T-helper 1 cell treated with Interleukin-12 subunit alpha and Interleukin-12 subunit beta and Interleukin-4 antibody, amounts not matched to agents 30 μg/mL and 1 μg/mL, for 36 hours (primary cell): ENCODE results near the gene COL28A1.

Experiments
- H3K27ac Mint-ChIP-seq: one replicate; pipeline ENCODE4 v1.8.0; 2021; ENCODE audit warnings: mild to moderate bottlenecking, mixed read lengths
- H3K27me3 Mint-ChIP-seq: one replicate; pipeline ENCODE4 v1.8.0; 2021; ENCODE audit warnings: low read depth, mixed read lengths
- H3K36me3 Mint-ChIP-seq: one replicate; pipeline ENCODE4 v1.8.0; 2021; ENCODE audit warnings: low read depth, mixed read lengths
- H3K4me1 Mint-ChIP-seq: one replicate; pipeline ENCODE4 v1.8.0; 2021; ENCODE audit warnings: low read depth, mixed read lengths
- H3K4me3 Mint-ChIP-seq: one replicate; pipeline ENCODE4 v1.8.0; 2021; ENCODE audit warnings: mild to moderate bottlenecking, moderate library complexity, mixed read lengths
- H3K9me3 Mint-ChIP-seq: one replicate; pipeline ENCODE4 v1.8.0; 2021; ENCODE audit warnings: mixed read lengths

COL28A1 gene

DNA sequence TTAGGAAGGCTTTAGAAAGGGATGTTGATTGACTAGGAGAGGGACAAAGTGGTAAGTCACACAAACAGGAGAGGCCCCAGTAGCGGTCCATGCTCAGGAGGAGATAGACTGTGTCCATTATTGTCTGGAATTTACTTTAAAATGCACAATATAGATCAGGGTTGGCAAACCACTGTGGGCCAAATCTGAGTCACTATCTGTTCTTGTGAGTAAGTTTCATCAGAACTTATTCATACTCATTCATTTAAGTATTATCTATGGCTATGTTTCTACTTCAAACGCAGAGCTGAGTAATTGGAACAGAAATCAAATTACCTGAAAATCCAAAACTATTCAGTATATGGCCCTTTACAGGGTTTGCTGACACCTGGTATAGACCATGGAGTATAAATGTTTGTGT, 166.5 kb downstream of the COL28A1 start:
- H3K36me3 Mint-ChIP-seq = no peaks in the 10 kb centered on the region
- H3K4me3 Mint-ChIP-seq = no peak overlapping the region
- H3K4me1 Mint-ChIP-seq = no peaks in the 10 kb centered on the region
- no peak overlapping the region for H3K27ac Mint-ChIP-seq
- no peaks in the 10 kb centered on the region for H3K27me3 Mint-ChIP-seq
- no peaks in the 10 kb centered on the region for H3K9me3 Mint-ChIP-seq

DNA sequence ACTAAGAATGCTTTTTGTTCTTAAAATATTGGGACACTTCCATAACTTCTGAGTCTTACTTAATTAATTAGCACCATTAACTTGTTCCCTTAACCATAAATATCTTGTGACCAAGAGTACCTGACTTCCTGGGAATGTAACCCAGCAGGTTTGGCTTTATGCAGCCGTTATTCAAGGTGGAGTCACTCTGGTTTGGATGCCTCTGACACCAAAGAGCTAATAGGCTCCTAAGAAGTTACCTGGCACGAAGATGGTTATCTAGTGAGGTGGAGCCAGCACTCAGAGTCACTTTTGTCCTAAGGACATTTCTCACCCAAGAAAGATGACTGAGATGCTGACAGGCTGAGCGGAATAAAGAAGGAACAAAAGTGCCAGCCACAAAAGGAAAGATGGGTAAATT, 181.0 kb downstream of the COL28A1 start:
- Mint-ChIP-seq H3K4me1 (no peaks in the 10 kb centered on the region), H3K27me3 (peaks cover 5% of the 10 kb centered on the region), H3K4me3 (no peak overlapping the region), H3K27ac (no peak overlapping the region), H3K36me3 (no peaks in the 10 kb centered on the region), H3K9me3 (no peaks in the 10 kb centered on the region)

DNA sequence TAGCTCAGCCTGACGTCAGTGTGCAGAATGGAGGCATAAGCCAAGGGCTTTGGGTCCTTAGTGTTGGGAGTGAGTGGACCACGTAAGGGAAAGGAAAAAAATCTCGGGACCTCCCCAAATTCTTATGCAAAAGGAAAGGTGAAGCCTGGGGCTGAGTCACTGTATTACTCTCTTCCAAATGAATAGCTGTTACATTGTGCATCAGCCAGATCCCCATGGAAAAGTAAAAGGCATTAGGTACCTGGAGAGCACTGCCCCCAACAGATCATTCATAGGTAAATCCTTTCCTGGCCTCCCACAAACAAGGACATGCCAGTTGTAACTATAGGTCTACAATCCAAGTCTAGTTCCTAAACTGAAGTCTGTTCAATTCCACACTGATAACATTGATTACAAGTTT, 182.8 kb downstream of the COL28A1 start:
- peaks cover 5% of the 10 kb centered on the region for H3K27me3 Mint-ChIP-seq

DNA sequence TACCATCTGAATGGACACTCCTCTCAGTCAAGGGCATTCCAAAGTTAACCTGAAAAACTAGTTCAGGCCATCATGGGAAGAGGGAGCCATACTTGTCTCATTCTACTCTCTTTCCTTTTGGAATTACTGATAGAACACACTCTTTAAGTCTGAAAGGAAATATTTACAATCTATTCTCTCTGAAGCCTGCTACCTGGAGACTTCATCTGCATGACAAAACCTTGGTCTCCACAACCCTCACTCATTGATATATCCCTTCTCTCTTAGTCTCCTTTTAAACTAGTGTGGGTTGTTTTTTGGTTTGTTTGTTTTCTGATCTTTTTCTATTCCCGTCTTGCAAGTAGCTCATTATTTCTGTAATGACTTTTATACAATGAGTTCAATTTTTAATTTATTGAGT, 183.8 kb downstream of the COL28A1 start:
- H3K9me3 Mint-ChIP-seq = no peaks in the 10 kb centered on the region
- H3K4me3 Mint-ChIP-seq = no peak overlapping the region

More for the DNA sequence above, 182.8 kb downstream of the COL28A1 start:
- Mint-ChIP-seq H3K4me1 (no peaks in the 10 kb centered on the region), H3K9me3 (no peaks in the 10 kb centered on the region), H3K27ac (no peak overlapping the region), H3K4me3 (no peak overlapping the region), H3K36me3 (no peaks in the 10 kb centered on the region)

DNA sequence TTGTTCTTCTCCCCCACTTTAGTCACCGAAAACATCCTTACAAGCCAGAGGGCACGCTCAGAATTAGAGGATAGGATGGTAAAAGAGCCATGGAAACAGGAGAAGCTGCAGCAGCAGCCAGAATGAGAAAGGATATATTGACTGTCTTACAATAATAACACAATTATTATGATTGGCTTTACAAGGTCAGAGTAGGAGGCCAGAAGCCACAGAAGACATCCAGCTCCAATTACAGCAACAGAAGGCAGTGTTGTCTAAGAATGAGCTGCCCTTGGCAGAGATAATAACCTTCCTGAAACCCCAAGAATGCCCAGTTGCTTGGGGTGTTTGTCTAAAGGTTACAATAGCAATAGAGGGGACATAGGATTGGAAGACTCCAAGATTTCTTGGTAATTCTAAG, 184.5 kb downstream of the COL28A1 start:
- no peak overlapping the region for H3K4me3 Mint-ChIP-seq
- H3K4me1 Mint-ChIP-seq = no peaks in the 10 kb centered on the region
- H3K27me3 Mint-ChIP-seq = peaks cover 5% of the 10 kb centered on the region
- H3K36me3 Mint-ChIP-seq = no peaks in the 10 kb centered on the region
- no peak overlapping the region for H3K27ac Mint-ChIP-seq
- no peaks in the 10 kb centered on the region for H3K9me3 Mint-ChIP-seq

More for the DNA sequence above, 183.8 kb downstream of the COL28A1 start:
- H3K36me3 Mint-ChIP-seq = no peaks in the 10 kb centered on the region
- no peaks in the 10 kb centered on the region for H3K4me1 Mint-ChIP-seq
- peaks cover 5% of the 10 kb centered on the region for H3K27me3 Mint-ChIP-seq
- H3K27ac Mint-ChIP-seq = no peak overlapping the region

DNA sequence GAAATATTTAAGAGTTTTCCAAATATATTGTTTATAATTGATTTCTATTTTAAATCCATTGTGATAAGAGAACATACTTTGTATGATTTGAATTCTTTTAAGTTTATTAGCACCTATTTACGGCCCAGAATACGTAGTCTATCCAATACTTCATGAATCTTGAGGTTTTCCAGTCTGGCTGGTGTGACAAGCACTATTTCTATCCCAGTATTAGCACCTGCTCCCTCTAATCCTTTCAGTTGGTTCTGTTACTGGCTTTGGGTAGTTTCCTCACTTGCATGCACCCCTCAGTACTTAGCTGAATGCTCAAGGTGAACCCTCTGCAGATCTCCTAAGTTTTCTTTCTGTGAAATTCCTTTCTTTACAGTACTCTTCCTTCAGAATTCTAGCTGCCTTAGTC, 186.5 kb downstream of the COL28A1 start:
- Mint-ChIP-seq H3K4me3 (no peak overlapping the region), H3K36me3 (no peaks in the 10 kb centered on the region), H3K9me3 (no peaks in the 10 kb centered on the region), H3K4me1 (no peaks in the 10 kb centered on the region), H3K27ac (no peak overlapping the region), H3K27me3 (peaks cover 13% of the 10 kb centered on the region)

DNA sequence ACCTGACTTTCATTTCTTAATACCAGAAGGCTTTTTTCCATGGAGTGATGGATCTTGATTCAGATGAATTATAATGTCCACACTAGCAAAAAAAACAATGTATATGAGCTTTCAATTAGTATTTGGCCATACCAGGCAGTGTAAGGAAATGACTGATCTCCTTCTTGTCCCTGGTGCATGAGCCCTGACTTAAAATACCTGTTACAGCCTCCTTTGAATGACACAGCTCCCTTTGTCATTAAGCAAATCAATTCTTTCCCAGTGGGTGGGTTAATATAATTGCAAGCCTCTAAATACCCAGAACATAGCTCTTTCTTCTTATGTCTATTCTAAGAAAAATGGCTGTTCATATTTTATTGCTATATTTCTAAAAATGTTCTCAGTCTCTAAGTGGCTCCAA, 188.6 kb downstream of the COL28A1 start:
- Mint-ChIP-seq H3K4me1 (no peaks in the 10 kb centered on the region), H3K9me3 (no peaks in the 10 kb centered on the region), H3K27ac (no peak overlapping the region), H3K4me3 (no peak overlapping the region), H3K36me3 (no peaks in the 10 kb centered on the region), H3K27me3 (peaks cover 24% of the 10 kb centered on the region)

DNA sequence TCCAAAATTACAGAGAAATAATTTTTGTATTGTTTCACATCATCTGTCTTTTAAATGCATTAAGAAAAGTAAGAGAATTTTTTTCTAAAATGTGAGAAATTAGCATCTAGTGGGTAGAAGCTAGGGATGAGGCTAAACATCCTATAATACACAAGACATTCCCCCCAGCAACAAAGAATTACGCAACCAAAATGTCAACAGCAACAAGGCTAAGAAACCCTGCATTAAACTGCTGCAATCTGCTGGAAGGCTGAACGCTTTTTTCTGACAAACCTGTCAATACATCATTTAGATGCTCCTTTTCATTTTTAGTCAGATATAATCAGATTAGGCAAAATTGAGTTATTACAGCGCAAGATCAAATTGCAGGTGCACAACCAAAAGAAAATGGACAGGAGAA, 191.1 kb downstream of the COL28A1 start:
- no peaks in the 10 kb centered on the region for H3K9me3 Mint-ChIP-seq
- H3K27ac Mint-ChIP-seq = no peak overlapping the region
- H3K4me1 Mint-ChIP-seq = no peaks in the 10 kb centered on the region
- H3K36me3 Mint-ChIP-seq = no peaks in the 10 kb centered on the region
- peaks cover 21% of the 10 kb centered on the region for H3K27me3 Mint-ChIP-seq
- H3K4me3 Mint-ChIP-seq = no peak overlapping the region

DNA sequence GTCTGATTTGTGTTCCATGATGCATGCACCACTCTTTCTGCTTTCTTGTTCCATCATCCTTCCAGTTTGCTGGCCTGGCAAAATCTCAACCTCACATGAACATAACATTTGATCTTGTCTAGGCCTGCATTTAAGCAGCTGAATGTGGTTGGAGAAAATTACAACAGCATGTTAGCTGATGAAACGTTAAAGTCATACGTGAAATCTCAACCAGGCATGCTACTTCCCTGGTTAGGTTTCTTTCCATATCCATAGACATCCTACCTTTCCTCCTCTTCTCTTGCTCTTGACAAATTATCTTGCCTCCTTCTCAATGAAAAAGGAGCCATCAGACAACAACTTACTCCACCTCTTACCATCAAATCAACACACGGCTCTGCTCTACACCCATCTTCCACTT, 199.8 kb downstream of the COL28A1 start:
- no peaks in the 10 kb centered on the region for H3K4me1 Mint-ChIP-seq
- H3K36me3 Mint-ChIP-seq = no peaks in the 10 kb centered on the region

DNA sequence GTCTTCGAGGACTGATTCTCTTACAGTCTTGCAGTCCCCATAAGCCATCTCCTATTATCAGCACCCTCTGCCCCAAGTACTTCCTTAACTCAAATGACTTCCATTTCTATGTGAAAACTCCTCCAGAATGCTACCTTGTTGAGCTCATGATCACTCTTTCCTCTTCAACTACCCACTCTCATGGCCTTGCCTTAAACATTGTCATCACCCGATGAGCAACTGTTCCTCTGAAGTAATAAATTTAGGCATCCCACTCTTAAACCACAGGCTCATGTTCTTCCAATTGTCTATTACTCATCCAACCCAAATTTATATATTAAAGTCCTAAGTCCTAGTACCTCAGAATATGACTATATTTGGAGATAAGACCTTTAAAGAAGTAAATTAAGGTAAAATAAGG, 200.5 kb downstream of the COL28A1 start:
- no peaks in the 10 kb centered on the region for H3K36me3 Mint-ChIP-seq
- H3K4me3 Mint-ChIP-seq = no peak overlapping the region
- no peaks in the 10 kb centered on the region for H3K4me1 Mint-ChIP-seq
- peaks cover 10% of the 10 kb centered on the region for H3K27me3 Mint-ChIP-seq
- H3K9me3 Mint-ChIP-seq = peaks cover 3% of the 10 kb centered on the region
- H3K27ac Mint-ChIP-seq = no peak overlapping the region

More for the DNA sequence above, 199.8 kb downstream of the COL28A1 start:
- H3K4me3 Mint-ChIP-seq = no peak overlapping the region
- H3K27ac Mint-ChIP-seq = no peak overlapping the region
- peaks cover 5% of the 10 kb centered on the region for H3K27me3 Mint-ChIP-seq
- peaks cover 3% of the 10 kb centered on the region for H3K9me3 Mint-ChIP-seq

DNA sequence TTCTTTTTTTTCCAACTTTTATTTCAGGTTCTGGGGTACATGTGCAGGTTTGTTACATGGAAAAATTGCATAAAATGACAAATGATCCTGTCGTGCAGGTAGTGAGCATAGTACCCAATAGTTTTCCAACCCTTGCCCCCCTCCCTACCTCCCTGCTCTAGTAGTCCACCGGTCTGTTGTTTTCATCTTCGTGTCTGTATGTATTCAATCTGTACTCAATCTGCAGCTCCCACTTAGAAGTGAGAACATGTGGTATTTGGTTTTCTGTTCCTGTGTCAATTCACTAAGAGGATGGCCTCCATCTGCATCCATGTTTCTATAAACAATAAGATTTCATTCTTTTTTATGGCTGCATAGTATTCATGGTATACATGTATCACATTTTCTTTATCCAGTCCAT, 202.1 kb downstream of the COL28A1 start:
- Mint-ChIP-seq H3K36me3 (no peaks in the 10 kb centered on the region), H3K27me3 (peaks cover 10% of the 10 kb centered on the region), H3K27ac (no peak overlapping the region), H3K9me3 (peaks cover 3% of the 10 kb centered on the region), H3K4me3 (no peak overlapping the region), H3K4me1 (no peaks in the 10 kb centered on the region)

DNA sequence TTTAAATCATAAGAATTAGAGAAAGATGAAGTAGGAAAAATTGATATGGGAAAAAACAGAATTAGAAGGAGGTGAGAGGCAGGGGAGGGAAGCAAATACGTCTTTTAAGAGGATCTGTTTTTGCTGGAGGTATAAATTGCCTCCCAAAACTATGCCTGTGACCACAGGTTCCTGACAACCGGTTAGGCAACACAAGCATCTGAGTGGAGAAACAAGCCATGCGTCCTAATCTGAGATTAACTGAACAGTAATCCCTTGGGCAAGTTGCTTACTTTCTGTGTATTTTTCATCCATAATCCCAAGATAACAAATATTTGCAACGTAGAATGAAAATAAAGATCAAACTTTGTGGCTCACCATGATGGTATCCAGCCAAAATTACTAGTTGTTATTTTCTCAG, 204.2 kb downstream of the COL28A1 start:
- Mint-ChIP-seq H3K9me3 (peaks cover 3% of the 10 kb centered on the region), H3K36me3 (no peaks in the 10 kb centered on the region), H3K4me1 (no peaks in the 10 kb centered on the region), H3K27me3 (peaks cover 5% of the 10 kb centered on the region), H3K27ac (no peak overlapping the region), H3K4me3 (no peak overlapping the region)

DNA sequence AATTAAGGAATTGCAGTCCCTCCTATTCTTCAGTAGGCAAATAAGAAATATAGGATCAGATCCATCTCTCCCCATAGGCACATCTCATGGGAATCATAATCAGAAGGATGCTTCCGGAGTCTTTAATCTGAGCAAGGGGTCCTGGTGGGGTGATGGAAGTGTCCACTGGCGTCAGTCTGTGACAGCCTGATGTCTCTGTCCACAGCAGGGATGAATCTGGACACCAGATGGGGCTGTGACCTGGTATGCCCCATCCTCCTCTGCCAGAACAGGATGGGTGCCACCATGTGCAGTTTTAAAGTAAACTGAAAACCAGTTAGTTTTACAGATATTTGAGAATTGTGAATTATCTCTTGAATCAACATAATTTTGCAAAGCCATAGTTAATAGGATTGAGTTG, 204.7 kb downstream of the COL28A1 start:
- Mint-ChIP-seq H3K4me3 (no peak overlapping the region), H3K36me3 (no peaks in the 10 kb centered on the region), H3K9me3 (peaks cover 3% of the 10 kb centered on the region), H3K27ac (no peak overlapping the region), H3K4me1 (no peaks in the 10 kb centered on the region), H3K27me3 (peaks cover 5% of the 10 kb centered on the region)

DNA sequence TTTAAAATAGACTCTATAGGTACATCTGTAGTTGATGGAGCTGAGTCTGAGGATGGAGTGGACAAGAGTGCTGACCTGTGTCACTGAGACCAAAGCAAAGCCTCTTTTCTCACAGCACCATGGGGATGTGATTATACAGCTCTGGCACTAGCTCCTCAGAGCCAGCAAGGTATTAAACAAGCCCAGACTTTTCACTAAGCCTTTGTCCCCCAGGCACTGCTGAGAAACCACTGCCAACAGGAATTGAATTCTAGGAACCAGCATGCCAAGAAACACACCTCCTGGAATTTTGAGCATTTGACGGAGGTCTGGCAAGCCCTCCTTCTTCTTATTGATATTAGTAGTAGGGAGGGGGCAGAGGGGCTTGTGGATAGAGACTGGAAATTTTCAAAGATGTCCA, 206.3 kb downstream of the COL28A1 start:
- no peaks in the 10 kb centered on the region for H3K36me3 Mint-ChIP-seq
- H3K4me3 Mint-ChIP-seq = no peak overlapping the region
- no peak overlapping the region for H3K27ac Mint-ChIP-seq
- peaks cover 3% of the 10 kb centered on the region for H3K9me3 Mint-ChIP-seq
- H3K27me3 Mint-ChIP-seq = peaks cover 5% of the 10 kb centered on the region
- H3K4me1 Mint-ChIP-seq = no peaks in the 10 kb centered on the region

DNA sequence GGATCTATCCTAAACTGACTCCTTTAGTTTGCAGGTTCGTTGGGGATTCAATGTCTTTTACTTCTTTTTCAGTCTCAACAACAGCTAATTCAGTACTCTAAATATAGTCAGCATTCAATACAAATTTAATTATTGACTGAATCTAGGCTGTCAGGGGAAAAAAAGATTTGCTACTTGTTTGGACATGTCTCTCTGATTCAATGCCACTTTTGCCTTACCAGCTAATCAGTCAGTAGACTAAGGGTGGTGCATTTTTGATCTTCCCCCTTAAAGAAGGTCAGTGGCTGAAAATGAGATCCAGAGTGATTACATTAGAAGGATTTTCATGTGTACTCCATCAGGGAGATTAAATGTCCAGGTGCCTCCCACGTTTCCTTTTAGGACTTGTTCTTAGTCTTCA, 208.2 kb downstream of the COL28A1 start:
- Mint-ChIP-seq H3K27me3 (peaks cover 5% of the 10 kb centered on the region), H3K4me1 (no peaks in the 10 kb centered on the region), H3K27ac (no peak overlapping the region)

DNA sequence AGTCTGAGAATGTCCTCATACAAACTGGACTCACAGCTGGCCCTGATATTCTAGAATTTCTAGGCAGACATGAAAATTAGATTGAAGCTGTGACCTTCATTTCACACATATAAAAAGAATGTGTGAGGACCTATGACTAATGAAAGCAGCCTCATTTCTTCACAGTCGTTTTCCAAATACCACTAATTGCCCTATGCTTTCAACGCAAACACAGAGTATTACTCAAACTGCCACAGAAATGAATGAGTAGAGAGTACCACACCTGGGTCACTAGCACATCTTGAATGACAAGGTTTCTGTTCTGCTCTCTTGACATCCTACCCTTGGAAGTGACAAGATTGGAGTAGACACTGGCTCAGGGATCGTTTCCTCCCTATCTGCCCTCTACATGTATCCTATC, 211.0 kb downstream of the COL28A1 start:
- Mint-ChIP-seq H3K4me3 (no peak overlapping the region), H3K27ac (no peak overlapping the region), H3K9me3 (no peaks in the 10 kb centered on the region), H3K27me3 (no peaks in the 10 kb centered on the region), H3K4me1 (no peaks in the 10 kb centered on the region), H3K36me3 (no peaks in the 10 kb centered on the region)

More for the DNA sequence above, 208.2 kb downstream of the COL28A1 start:
- Mint-ChIP-seq H3K36me3 (no peaks in the 10 kb centered on the region), H3K4me3 (no peak overlapping the region), H3K9me3 (no peaks in the 10 kb centered on the region)
